KG1 (cell line): ENCODE results near the gene HBA2.
"Not testable (repeated sequence)": the region's sequence is repeated elsewhere in the genome, so short reads cannot be mapped to it uniquely, and the experiment has no call there.

ENCODE experiments used
- DNase-seq: peaks from one replicate; lab custom pipeline; 2025; lab: John Stamatoyannopoulos, UW

Gene HBA2

DNA sequence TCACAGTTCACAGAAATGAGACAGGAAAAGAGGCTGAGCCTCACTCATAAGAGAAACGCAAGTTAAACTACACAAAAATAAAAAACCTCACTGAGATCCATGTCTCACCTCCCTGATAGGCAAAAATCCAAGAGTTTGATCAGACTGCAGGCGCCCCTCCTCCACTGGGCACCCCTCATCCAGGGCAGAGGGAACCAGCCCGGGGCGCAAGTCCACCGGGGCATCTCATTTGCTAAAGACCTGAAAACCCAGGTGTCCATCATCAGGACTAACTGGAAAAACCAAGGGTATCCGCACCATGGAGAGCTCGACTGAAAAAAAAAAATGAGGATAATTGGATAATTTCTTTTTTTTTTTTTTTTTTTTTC lies 17.7 kb upstream of the HBA2 start:
- no peak for DNase-seq

DNA sequence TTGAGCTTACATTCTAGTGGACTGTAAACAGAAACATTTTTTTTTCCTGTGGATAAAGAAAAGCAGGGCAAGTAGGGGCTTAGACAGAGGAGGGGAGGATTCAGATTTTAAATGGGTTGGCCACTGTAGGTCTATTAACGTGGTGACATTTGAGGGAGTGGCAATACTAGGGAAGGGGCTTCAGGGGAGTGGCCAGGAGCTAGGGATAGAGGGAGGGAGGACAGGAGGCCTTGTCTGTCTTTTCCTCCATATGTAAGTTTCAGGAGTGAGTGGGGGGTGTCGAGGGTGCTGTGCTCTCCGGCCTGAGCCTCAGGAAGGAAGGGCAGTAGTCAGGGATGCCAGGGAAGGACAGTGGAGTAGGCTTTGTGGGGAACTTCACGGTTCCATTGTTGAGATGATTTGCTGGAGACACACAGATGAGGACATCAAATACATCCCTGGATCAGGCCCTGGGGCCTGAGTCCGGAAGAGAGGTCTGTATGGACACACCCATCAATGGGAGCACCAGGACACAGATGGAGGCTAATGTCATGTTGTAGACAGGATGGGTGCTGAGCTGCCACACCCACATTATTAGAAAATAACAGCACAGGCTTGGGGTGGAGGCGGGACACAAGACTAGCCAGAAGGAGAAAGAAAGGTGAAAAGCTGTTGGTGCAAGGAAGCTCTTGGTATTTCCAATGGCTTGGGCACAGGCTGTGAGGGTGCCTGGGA lies 13.4 kb upstream of the HBA2 start:
- DNase-seq = no peak

DNA sequence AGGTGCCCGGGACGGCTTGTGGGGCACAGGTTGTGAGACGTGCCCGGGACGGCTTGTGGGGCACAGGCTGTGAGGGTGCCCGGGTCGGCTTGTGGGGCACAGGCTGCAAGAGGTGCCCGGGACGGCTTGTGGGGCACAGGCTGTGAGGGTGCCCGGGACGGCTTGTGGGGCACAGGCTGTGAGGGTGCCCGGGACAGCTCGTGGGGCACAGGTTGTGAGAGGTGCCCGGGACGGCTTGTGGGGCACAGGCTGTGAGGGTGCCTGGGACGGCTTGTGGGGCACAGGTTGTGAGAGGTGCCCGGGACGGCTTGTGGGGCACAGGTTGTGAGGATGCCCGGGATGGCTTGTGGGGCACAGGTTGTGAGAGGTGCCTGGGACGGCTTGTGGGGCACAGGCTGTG lies 12.4 kb upstream of the HBA2 start:
- DNase-seq = not testable (repeated sequence)

DNA sequence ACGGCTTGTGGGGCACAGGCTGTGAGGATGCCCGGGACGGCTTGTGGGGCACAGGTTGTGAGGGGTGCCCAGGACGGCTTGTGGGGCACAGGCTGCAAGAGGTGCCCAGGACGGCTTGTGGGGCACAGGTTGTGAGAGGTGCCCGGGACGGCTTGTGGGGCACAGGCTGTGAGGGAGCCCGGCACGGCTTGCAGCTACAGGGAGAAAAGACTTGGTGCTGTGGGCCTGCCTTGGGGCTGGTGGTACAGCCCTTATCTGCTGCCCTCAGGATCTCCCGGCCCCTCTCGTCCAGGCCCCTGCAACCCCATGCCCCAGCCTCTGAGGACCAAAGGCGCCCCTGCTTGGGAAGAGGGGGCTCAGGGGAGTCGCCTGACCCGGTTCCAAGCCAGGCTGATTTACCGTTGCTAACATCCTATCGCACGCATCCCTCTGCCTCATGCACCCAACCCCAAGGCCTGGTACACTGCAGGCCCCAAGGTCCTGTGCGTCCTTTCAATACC lies 11.9 kb upstream of the HBA2 start:
- DNase-seq = no peak

DNA sequence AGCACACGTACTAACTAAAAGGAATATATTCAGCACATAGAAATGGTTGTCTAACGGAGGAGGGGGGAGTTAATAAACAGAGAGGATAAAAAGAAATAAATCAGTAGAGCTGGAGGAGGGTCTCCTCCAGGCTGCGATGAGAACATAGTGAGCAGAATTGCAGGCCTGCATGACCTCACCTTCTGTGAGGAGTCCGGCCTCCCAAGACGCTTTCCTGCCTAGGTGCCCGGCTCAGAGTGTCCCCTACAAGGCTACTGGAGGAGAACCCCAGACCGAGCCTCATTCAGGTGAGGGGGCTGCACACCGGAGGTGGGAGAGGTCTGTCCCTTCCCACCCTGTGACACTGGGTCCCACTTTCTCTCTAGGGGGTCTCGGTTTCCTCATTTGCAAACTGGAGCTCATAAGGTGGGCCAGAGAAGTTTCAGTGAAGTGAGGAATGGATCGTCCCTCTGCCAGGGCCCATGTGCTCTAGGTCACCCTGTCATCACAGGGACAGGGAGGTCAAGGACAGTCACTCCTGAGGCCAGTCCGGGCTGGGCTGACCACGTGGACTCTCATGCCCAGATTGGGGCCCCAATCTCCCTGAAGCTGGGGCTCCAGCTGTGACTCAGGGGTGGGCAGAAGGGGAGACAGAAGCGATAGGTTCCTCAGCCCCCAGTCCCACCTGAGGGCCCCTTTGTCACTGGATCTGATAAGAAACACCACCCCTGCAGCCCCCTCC lies 10.2 kb upstream of the HBA2 start:
- no peak for DNase-seq

DNA sequence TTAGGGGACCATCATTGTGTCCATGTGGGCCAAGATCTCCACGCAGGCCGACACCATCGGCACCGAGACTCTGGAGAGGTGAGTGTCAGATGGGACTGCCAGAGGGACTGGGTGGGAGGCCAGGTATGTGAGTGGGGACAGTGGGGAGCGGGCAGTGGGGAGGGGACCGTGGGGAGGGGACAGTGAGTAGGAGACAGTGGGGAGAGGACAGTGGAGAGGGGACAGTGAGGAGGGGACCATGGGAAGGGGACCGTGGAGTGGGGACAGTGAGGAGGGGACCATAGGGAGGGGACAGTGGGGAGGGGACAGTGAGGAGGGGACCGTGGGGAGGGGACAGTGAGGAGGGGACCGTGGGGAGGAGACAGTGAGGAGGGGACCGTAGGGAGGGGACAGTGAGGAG lies 9.5 kb upstream of the HBA2 start:
- DNase-seq = not testable (repeated sequence)

DNA sequence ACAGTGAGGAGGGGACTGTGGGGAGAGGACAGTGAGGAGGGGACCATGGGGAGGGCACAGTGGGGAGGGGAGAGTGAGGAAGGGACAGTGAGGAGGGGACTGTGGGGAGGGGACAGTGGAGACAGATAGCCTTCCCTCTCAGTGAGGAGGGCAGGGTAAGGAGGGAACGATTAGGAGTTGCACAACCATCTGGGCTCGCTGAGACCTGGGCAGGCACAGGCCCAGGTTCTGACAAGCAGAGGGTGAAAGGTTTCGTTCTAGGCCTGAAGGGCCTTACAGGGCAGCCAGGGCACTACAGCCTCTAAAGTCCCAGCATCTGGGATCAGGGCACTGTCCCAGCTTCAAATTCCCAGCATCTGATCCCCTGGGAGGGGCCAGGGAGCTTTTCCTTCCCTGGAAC lies 9.0 kb upstream of the HBA2 start:
- DNase-seq = not testable (repeated sequence)

DNA sequence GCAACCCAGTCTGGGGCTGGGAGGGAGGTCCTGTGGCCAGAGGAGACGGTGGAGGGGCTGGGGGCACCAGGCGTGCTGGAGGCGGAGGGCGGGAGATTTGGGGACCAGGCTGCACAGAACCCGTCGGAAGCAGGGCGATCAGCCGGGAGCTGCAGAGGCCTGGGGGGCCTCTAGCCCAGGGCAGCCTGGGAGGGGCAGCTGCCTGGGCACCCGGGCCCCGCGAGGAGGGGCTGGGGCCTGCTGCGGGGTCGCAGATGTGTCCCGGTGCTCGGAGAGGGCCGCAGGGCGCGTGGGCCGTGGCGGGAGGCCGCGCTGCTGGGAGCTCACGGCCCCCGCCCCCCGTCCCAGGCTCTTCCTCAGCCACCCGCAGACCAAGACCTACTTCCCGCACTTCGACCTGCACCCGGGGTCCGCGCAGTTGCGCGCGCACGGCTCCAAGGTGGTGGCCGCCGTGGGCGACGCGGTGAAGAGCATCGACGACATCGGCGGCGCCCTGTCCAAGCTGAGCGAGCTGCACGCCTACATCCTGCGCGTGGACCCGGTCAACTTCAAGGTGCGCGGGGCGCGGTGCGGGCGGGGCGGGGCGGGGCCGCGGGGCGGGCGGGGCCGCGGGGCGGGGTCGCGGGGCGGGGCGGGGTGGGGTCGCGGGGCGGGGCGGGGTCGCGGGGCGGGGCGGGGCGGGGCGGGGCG lies 8.4 kb upstream of the HBA2 start:
- DNase-seq = not testable (repeated sequence)

DNA sequence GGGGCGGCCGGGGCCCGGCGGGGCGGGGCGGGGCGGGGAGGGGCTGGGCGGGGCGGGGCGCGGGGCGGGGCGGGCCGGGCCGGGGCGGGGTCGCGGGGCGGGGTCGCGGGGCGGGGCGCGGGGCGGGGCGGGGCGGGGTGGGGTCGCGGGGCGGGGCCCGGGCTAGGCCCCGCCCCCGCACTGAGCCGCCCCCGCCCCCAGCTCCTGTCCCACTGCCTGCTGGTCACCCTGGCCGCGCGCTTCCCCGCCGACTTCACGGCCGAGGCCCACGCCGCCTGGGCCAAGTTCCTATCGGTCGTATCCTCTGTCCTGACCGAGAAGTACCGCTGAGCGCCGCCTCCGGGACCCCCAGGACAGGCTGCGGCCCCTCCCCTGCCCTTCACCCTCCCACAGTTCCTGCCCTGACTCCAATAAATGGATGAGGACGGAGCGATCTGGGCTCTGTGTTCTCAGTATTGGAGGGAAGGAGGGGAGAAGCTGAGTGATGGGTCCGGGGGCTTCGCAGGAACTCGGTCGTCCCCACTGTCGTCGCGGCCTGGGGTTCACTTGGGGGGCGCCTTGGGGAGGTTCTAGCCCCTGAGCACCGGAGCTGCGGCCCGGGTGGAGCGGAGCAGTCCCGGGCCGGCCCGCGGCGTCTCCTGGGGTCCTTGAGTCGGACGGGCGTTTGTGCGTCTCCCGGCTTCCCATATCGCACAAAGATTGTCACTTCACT lies 7.7 kb upstream of the HBA2 start:
- DNase-seq = no peak

DNA sequence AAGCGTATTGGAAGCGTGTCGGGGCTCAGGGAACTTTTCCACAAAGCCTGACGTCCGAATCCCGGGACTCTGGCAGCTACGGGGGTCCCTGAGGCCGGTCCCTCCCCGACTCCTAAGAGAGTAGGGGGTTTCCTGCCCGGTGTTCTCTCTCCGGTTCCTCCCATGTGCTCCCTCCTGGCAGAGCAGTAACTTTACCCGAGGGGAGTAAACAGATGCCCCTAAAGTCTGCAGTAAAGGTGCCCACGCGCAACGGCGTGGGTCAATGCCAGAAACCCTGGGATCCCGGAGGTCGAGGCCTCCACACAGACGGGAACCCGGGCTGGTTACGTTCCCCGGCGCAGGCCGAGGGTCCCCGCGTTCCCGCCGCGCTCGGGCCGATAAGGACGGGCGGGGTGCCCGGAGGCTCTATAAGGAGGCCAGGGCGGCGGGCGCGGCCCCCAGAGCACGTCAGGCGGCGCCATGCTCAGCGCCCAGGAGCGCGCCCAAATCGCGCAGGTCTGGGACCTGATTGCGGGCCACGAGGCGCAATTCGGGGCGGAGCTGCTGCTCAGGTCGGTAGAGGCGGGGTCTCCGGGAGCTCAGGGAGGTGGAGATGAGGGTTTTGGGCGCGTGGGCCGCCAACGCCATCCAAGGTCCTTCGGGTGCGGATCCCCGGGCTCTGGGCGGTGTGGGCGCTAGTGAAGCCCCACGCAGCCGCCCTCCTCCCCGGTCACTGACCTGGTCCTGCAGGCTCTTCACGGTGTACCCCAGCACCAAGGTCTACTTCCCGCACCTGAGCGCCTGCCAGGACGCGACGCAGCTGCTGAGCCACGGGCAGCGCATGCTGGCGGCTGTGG lies 6.9 kb upstream of the HBA2 start, which contains the start of gene HBM:
TSS of gene HBM (plus strand) at position 440 of the 836 bp plus-strand sequence. CDS start at position 460, 20 bp downstream.
- DNase-seq = no peak

DNA sequence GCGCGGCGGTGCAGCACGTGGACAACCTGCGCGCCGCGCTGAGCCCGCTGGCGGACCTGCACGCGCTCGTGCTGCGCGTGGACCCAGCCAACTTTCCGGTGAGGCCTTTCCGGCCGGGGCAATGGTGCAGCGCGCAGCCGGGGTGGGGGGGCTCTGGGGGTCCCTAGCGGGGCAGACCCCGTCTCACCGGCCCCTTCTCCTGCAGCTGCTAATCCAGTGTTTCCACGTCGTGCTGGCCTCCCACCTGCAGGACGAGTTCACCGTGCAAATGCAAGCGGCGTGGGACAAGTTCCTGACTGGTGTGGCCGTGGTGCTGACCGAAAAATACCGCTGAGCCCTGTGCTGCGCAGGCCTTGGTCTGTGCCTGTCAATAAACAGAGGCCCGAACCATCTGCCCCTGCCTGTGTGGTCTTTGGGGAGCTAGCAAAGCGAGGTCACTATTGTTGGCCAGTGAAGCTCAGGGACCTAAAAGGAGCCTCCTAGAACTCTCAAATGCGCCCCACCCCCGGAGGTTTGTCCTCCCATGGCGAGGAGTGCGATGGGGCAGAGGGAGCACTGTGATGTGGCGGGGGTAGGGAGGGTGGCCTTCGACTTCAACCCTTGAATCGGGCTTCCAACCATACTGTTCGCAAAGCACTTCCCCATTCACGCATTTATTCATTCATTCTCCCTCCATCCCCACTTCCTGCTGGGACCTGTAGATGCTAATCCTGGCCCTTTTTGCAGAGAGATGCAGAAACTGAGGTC lies 6.1 kb upstream of the HBA2 start:
- no peak for DNase-seq

DNA sequence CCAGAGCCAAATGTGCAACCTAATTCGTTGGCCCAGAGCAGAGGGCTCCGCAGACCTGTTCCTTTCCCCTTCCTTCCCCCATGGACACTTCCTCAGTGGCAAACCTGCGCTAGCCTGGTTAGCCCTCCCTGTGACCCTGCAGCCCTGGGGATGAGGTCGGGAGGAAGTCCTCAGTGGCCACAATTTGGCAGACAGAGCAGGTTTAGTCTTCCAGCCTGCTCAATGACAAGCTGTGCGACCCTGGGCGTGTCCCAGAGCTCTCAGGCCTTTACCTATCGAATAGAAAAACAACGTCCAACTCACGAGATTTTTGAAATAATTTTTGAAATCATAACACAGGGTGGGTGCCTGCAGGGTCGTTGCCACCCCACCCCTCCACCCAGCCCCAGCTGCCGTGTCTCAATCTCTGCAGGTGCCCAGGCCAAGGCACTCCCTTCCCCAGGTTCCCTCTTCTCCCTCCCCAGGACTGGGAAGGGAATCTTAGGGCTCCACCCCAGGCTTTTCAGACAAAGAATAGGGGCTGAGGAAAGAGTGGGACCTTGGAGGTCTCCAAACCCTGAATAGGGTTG lies 5.5 kb upstream of the HBA2 start:
- DNase-seq = no peak

DNA sequence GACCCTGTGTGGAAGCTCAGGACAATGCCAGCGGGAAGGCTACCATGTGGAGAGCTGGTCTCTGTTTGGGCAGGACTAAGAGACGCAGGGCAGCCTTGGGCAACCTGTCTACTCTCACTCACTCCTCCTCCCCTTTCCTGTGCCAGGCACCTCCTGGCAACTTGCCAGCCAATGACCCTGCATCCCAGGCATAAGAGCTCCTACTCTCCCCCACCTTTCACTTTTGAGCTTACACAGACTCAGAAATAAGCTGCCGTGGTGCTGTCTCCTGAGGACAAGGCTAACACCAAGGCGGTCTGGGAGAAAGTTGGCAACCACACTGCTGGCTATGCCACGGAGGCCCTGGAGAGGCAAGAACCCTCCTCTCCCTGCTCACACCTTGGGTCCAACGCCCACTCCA lies 4.3 kb upstream of the HBA2 start:
- no peak for DNase-seq

DNA sequence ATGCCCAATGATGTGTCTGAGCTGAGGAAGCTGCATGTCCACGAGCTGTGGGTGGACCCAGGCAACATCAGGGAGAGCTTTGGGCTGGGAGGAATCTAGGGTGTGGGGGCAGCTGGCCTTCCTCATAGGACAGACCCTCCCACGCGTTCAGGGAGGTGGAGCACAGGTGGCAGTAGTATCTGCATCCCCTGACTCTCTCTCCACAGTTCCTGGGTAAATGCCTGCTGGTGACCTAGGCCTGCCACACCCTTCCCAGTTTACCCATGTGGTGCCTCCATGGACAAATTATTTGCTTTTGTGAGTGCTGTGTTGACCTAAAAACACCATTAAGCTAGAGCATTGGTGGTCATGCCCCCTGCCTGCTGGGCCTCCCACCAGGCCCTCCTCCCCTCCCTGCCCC lies 3.7 kb upstream of the HBA2 start:
- DNase-seq = no peak

DNA sequence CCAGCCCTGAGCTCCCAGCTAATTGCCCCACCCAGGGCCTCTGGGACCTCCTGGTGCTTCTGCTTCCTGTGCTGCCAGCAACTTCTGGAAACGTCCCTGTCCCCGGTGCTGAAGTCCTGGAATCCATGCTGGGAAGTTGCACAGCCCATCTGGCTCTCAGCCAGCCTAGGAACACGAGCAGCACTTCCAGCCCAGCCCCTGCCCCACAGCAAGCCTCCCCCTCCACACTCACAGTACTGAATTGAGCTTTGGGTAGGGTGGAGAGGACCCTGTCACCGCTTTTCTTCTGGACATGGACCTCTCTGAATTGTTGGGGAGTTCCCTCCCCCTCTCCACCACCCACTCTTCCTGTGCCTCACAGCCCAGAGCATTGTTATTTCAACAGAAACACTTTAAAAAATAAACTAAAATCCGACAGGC lies 2.6 kb upstream of the HBA2 start:
- DNase-seq = not testable (repeated sequence)

DNA sequence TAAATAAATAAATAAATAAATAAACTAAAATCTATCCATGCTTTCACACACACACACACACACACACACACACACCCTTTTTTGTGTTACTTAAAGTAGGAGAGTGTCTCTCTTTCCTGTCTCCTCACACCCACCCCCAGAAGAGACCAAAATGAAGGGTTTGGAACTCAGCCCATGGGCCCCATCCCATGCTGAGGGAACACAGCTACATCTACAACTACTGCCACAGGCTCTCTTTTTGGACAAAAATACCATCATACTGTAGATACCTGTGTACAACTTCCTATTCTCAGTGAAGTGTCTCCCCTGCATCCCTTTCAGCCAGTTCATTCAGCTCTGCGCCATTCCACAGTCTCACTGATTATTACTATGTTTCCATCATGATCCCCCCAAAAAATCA lies 1.9 kb upstream of the HBA2 start:
- no peak for DNase-seq

DNA sequence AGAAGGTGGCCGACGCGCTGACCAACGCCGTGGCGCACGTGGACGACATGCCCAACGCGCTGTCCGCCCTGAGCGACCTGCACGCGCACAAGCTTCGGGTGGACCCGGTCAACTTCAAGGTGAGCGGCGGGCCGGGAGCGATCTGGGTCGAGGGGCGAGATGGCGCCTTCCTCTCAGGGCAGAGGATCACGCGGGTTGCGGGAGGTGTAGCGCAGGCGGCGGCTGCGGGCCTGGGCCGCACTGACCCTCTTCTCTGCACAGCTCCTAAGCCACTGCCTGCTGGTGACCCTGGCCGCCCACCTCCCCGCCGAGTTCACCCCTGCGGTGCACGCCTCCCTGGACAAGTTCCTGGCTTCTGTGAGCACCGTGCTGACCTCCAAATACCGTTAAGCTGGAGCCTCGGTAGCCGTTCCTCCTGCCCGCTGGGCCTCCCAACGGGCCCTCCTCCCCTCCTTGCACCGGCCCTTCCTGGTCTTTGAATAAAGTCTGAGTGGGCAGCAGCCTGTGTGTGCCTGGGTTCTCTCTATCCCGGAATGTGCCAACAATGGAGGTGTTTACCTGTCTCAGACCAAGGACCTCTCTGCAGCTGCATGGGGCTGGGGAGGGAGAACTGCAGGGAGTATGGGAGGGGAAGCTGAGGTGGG lies 657 bp downstream of the HBA2 start:
- DNase-seq = not testable (repeated sequence)

DNA sequence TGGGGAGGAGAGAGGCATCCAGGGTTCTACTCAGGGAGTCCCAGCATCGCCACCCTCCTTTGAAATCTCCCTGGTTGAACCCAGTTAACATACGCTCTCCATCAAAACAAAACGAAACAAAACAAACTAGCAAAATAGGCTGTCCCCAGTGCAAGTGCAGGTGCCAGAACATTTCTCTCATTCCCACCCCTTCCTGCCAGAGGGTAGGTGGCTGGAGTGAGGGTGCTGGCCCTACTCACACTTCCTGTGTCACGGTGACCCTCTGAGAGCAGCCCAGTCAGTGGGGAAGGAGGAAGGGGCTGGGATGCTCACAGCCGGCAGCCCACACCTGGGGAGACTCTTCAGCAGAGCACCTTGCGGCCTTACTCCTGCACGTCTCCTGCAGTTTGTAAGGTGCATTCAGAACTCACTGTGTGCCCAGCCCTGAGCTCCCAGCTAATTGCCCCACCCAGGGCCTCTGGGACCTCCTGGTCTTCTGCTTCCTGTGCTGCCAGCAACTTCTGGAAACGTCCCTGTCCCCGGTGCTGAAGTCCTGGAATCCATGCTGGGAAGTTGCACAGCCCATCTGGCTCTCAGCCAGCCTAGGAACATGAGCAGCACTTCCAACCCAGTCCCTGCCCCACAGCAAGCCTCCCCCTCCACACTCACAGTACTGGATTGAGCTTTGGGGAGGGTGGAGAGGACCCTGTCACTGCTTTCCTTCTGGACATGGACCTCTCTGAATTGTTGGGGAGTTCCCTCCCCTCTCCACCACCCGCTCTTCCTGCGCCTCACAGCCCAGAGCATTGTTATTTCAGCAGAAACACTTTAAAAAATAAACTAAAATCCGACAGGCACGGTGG lies 1.5 kb downstream of the HBA2 start:
- DNase-seq = not testable (repeated sequence)
